ENCODE measurements around the gene LAS1L.
"Not testable (repeated sequence)": the region's sequence is repeated elsewhere in the genome, so short reads cannot be mapped to it uniquely, and the experiment has no call there.

Gene LAS1L
- 61.4 to 63.5 (median 61.7) reads per million in 3 donors for total RNA-seq

DNA sequence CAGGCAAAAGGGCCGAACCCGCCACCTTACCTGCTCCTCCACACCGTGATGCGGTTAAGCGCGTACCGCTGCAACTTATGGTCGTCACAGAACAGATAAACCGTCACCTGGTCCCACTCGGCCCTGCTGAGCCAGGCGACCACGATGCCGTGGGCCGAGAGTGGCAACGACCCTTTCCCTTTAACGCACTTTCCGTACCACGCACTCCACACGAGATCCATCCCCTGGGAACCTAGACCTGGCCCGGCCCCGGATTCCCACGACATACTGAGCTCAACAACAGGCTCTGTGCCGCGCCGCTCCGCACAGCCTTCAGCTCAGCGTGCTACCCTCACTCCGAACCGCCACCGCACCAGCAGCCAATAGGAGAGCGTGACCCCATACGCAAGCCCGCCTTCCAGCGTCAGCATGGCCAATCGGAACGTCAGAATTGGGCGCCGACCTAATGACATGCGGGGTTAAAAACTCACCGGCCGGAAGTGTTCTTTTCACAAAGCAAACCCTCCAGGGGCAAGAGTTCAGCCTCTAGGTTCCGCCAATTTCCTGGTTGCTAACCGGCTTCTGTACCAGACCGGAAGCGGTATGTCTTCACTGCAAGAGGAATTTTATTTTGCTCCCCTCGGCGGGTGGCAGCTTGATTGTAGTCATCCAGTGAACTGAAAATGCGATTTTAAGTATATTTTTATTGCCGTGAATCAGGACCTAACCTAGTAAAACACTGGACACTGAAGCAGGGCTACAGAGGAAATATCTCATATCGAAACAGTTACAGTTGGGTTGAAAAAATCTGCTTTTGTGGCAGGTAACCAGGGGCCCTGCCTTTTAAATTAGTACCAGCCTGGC lies at the start of gene LAS1L:
LAS1L (minus strand) TSS at position 338 of the 843 bp plus-strand sequence; CDS start at position 266, 72 bp downstream.
- Histone ChIP-seq H3K4me1 (ENCODE audit: control insufficient read depth, insufficient read depth, low read length, poor library complexity, severe bottlenecking) (peaks cover 8% of the 10 kb centered on the region), H3K27me3 (replicated peaks; ENCODE audit: control insufficient read depth, insufficient read depth, low read length, poor library complexity, severe bottlenecking) (no peaks in the 10 kb centered on the region), H3K9me3 (ENCODE audit: control insufficient read depth, low read length) (no peaks in the 10 kb centered on the region), H3K36me3 (ENCODE audit: control insufficient read depth, insufficient read depth, low read length) (peaks cover 4% of the 10 kb centered on the region), H3K4me3 (ENCODE audit: insufficient read depth, low read depth, low read length, poor library complexity, severe bottlenecking) (peak within 1 kb of the TSS; percentile 64), H3K27ac (ENCODE audit: insufficient read depth, low read length, poor library complexity, severe bottlenecking) (peak within 1 kb of the TSS; percentile 69)
- peak; percentile 83 to 87 (median 86) for DNase-seq

DNA sequence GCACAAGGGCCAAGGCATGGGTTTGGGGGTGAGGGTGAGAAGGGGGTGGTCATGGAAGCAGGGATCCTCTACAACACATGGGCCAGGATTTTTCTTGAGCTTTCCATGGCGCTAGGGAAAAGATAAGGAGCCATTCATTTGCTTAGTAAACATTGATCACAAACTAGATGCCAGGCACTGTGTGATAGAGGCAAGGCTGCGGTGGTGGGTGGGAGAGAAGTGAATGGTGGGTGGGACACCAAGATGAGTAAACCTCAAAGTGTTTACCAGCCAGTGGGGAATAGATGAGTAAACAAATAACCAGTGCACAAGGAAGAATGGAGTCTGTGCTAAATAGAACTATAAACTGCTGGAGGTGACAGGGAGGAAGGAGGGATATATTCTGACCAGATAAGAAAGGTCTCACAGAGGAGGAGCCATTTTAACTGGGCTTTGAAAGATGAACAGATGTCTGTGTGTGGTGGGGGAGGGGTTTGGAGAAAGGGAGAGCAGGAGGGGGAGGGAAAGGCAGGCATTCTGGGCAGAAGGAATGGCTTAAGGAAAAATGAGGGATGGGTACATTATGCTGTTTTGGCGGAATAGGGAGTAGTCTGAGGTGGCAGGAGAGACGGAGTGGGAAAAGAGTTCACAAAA lies 48.0 kb upstream of the LAS1L start:
- Histone ChIP-seq H3K4me3 (ENCODE audit: insufficient read depth, low read depth, low read length, poor library complexity, severe bottlenecking) (no peak overlapping the region), H3K4me1 (ENCODE audit: control insufficient read depth, insufficient read depth, low read length, poor library complexity, severe bottlenecking) (peaks cover 4% of the 10 kb centered on the region), H3K27me3 (replicated peaks; ENCODE audit: control insufficient read depth, insufficient read depth, low read length, poor library complexity, severe bottlenecking) (no peaks in the 10 kb centered on the region), H3K27ac (ENCODE audit: insufficient read depth, low read length, poor library complexity, severe bottlenecking) (no peak overlapping the region), H3K36me3 (ENCODE audit: control insufficient read depth, insufficient read depth, low read length) (no peaks in the 10 kb centered on the region), H3K9me3 (ENCODE audit: control insufficient read depth, low read length) (no peaks in the 10 kb centered on the region)
- DNase-seq, result no peak

DNA sequence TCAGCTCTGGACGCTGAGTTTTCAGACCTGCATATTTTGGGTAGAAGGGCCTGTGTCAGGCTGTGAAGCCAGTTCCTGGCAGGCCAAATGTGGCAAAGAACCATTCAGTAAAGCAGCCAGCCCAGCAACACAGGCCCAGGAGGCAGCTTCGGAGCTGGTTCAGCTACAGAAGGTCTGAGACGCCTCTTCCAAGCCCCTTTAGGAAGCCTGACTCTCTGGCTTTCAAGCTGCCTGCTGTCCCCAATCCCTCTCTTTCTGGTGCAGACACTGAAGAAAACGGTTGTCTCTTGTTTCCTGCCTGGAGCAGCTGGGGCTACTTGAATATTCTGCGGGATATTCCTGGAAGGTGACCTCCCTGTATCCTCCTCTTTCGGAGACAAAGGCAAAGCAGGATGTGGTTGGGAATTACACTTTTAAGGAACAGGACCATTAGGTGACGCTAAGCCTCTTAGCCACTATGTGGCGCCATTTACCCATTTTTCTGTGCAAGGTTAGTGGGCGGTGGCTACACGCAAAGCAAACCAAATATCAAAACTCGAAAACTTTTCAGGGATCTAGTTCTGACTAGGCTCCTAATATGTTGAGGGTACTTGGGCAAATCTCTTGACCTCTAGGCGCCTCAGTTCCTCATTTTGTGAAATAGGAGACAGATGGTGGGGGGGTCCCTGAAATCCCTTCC lies 47.2 kb upstream of the LAS1L start:
- no peak overlapping the region for H3K4me3 ChIP-seq (ENCODE audit: insufficient read depth, low read depth, low read length, poor library complexity, severe bottlenecking)
- no peaks in the 10 kb centered on the region for H3K36me3 ChIP-seq (ENCODE audit: control insufficient read depth, insufficient read depth, low read length)
- peak; percentile 35 to 48 (median 40) for DNase-seq
- H3K4me1 ChIP-seq (ENCODE audit: control insufficient read depth, insufficient read depth, low read length, poor library complexity, severe bottlenecking), result peaks cover 4% of the 10 kb centered on the region
- no peaks in the 10 kb centered on the region for H3K9me3 ChIP-seq (ENCODE audit: control insufficient read depth, low read length)
- no peak overlapping the region for H3K27ac ChIP-seq (ENCODE audit: insufficient read depth, low read length, poor library complexity, severe bottlenecking)
- H3K27me3 ChIP-seq (replicated peaks; ENCODE audit: control insufficient read depth, insufficient read depth, low read length, poor library complexity, severe bottlenecking), result no peaks in the 10 kb centered on the region

DNA sequence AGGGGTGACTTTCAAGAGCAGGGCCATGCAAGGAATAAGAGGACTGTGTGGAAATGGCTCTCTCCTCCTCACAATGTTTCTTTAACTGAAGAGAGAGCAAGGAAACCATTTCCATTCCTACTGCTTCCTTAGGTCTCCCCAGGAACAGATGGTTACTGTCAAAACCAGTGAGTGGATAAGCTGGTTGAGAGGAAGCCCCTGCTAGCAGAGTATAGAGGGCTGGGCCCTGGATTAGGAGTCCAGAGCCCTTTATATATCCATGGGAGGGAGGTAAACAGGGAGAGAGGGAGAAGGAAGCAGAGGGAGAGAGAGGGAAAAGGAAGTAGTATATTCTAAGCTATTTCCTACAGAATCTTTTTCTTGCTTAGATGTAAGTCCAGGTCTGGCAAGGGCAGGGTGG lies 43.8 kb upstream of the LAS1L start:
- no peak for DNase-seq
- Histone ChIP-seq H3K4me1 (ENCODE audit: control insufficient read depth, insufficient read depth, low read length, poor library complexity, severe bottlenecking) (peaks cover 4% of the 10 kb centered on the region), H3K4me3 (ENCODE audit: insufficient read depth, low read depth, low read length, poor library complexity, severe bottlenecking) (no peak overlapping the region), H3K27ac (ENCODE audit: insufficient read depth, low read length, poor library complexity, severe bottlenecking) (no peak overlapping the region), H3K36me3 (ENCODE audit: control insufficient read depth, insufficient read depth, low read length) (no peaks in the 10 kb centered on the region), H3K27me3 (replicated peaks; ENCODE audit: control insufficient read depth, insufficient read depth, low read length, poor library complexity, severe bottlenecking) (no peaks in the 10 kb centered on the region), H3K9me3 (ENCODE audit: control insufficient read depth, low read length) (no peaks in the 10 kb centered on the region)

DNA sequence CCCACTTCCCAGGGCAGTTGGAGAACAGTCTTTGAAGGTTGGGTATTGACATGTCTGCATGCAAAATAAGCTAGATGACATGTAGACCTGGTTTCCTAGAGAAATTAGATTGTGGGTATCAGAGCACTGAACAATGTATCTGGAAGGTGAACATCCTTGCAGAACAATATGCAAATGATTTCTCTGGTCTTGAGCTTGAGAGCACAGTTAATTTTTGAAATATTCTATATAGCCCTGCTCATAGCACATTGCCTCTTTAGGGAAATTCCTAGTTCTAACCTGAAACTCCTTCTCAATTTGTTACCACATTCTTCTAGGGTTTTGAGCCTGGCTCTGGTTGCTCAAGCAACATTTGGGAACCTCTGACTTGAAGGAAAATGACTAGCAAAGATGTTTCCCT lies 41.6 kb upstream of the LAS1L start:
- Histone ChIP-seq H3K36me3 (ENCODE audit: control insufficient read depth, insufficient read depth, low read length) (no peaks in the 10 kb centered on the region), H3K27ac (ENCODE audit: insufficient read depth, low read length, poor library complexity, severe bottlenecking) (no peak overlapping the region), H3K27me3 (replicated peaks; ENCODE audit: control insufficient read depth, insufficient read depth, low read length, poor library complexity, severe bottlenecking) (no peaks in the 10 kb centered on the region), H3K9me3 (ENCODE audit: control insufficient read depth, low read length) (no peaks in the 10 kb centered on the region), H3K4me1 (ENCODE audit: control insufficient read depth, insufficient read depth, low read length, poor library complexity, severe bottlenecking) (no peaks in the 10 kb centered on the region), H3K4me3 (ENCODE audit: insufficient read depth, low read depth, low read length, poor library complexity, severe bottlenecking) (no peak overlapping the region)
- no peak for DNase-seq

DNA sequence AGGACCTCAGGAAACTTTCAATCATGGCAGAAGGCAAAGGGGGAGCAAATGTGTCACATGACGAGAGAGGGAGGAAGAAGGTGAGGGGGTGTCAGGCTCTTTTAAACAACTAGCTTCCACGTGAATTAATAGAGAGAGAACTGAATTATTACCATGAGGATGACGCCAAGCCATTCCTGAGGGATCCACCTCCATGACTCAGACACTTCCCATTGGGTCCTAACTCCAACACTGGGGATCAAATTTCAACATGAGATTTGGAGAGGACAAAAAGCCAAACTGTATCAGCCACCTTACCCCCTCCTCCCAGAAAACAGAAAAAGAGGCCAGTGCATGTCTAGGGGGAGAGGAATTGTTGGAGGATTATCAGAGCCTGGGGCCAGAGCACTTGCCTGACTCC lies 40.4 kb upstream of the LAS1L start:
- no peaks in the 10 kb centered on the region for H3K27me3 ChIP-seq (replicated peaks; ENCODE audit: control insufficient read depth, insufficient read depth, low read length, poor library complexity, severe bottlenecking)
- no peaks in the 10 kb centered on the region for H3K36me3 ChIP-seq (ENCODE audit: control insufficient read depth, insufficient read depth, low read length)
- H3K9me3 ChIP-seq (ENCODE audit: control insufficient read depth, low read length), result no peaks in the 10 kb centered on the region
- H3K4me3 ChIP-seq (ENCODE audit: insufficient read depth, low read depth, low read length, poor library complexity, severe bottlenecking), result no peak overlapping the region
- no peak overlapping the region for H3K27ac ChIP-seq (ENCODE audit: insufficient read depth, low read length, poor library complexity, severe bottlenecking)
- no peaks in the 10 kb centered on the region for H3K4me1 ChIP-seq (ENCODE audit: control insufficient read depth, insufficient read depth, low read length, poor library complexity, severe bottlenecking)
- DNase-seq, result no peak

DNA sequence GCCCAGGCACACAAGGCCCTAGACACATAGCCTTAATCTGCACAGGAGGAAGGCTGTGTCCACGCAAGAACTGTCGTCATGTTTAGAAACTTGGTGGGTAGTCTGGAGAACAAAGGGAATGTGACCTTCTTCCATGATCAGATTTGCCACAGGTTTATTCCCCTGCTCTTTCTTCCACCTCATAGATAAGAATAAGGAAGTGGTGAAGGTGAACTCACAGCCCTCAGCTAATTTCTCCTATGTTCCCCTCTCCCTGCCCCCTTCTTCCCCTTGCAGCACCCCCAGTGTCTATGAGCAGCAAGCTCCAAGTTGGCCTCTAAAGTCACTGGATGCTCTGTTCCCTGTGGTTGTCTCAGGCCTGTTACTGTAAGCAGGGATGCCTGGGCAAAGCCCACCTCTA lies 39.8 kb upstream of the LAS1L start:
- Histone ChIP-seq H3K27me3 (replicated peaks; ENCODE audit: control insufficient read depth, insufficient read depth, low read length, poor library complexity, severe bottlenecking) (no peaks in the 10 kb centered on the region), H3K4me3 (ENCODE audit: insufficient read depth, low read depth, low read length, poor library complexity, severe bottlenecking) (no peak overlapping the region), H3K36me3 (ENCODE audit: control insufficient read depth, insufficient read depth, low read length) (no peaks in the 10 kb centered on the region)

DNA sequence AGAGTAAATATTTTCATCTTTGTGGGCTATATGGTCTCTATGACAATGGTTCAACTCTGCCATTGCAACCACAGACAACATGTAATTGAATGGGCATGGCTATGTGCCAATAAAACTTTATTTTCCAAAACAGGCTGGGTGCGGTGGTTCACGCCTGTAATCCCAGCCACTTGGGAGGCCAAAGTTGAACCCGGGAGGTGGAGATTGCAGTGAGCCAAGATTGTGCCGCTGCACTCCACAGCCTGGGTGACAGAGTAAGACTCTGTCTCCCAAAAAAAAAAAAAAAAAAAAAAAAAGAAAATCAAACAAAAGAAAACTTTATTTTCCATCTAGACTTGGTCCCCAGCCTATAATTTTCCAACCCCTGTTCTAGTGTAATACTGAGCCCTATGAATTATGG lies 38.4 kb upstream of the LAS1L start:
- no peak overlapping the region for H3K27ac ChIP-seq (ENCODE audit: insufficient read depth, low read length, poor library complexity, severe bottlenecking)
- H3K27me3 ChIP-seq (replicated peaks; ENCODE audit: control insufficient read depth, insufficient read depth, low read length, poor library complexity, severe bottlenecking), result no peaks in the 10 kb centered on the region
- DNase-seq, result no peak
- no peaks in the 10 kb centered on the region for H3K36me3 ChIP-seq (ENCODE audit: control insufficient read depth, insufficient read depth, low read length)
- no peak overlapping the region for H3K4me3 ChIP-seq (ENCODE audit: insufficient read depth, low read depth, low read length, poor library complexity, severe bottlenecking)
- no peaks in the 10 kb centered on the region for H3K9me3 ChIP-seq (ENCODE audit: control insufficient read depth, low read length)
- no peaks in the 10 kb centered on the region for H3K4me1 ChIP-seq (ENCODE audit: control insufficient read depth, insufficient read depth, low read length, poor library complexity, severe bottlenecking)

More for the DNA sequence above, 39.8 kb upstream of the LAS1L start:
- no peaks in the 10 kb centered on the region for H3K4me1 ChIP-seq (ENCODE audit: control insufficient read depth, insufficient read depth, low read length, poor library complexity, severe bottlenecking)
- H3K9me3 ChIP-seq (ENCODE audit: control insufficient read depth, low read length), result no peaks in the 10 kb centered on the region
- no peak overlapping the region for H3K27ac ChIP-seq (ENCODE audit: insufficient read depth, low read length, poor library complexity, severe bottlenecking)
- DNase-seq, result no peak

DNA sequence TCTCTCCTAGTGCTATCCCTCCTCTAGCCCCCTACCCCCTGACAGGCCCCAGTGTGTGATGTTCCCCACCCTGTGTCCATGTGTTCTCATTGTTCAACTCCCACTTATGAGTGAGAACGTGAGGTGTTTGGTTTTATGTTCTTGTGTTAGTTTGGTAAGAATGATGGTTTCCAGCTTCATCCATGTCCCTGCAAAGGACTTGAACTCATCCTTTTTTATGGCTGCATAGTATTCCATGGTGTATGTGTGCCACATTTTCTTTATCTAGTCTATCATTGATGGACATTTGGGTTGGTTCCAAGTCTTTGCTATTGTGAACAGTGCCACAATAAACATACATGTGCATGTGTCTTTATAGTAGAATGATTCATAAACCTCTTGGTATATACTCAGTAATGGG lies 28.3 kb upstream of the LAS1L start:
- H3K9me3 ChIP-seq (ENCODE audit: control insufficient read depth, low read length); H3K4me1 ChIP-seq (ENCODE audit: control insufficient read depth, insufficient read depth, low read length, poor library complexity, severe bottlenecking); H3K36me3 ChIP-seq (ENCODE audit: control insufficient read depth, insufficient read depth, low read length); H3K27ac ChIP-seq (ENCODE audit: insufficient read depth, low read length, poor library complexity, severe bottlenecking); H3K4me3 ChIP-seq (ENCODE audit: insufficient read depth, low read depth, low read length, poor library complexity, severe bottlenecking); H3K27me3 ChIP-seq (replicated peaks; ENCODE audit: control insufficient read depth, insufficient read depth, low read length, poor library complexity, severe bottlenecking); DNase-seq: not testable (repeated sequence)

Measured in effector memory CD4-positive, alpha-beta T cell (primary cell).